OCI-LY1 (cell line): ENCODE data around the gene RAB40C.

Experiments
- EZH2 ChIP-seq: fragments of 200-600 bp; sonication (generic), shearing (Covaris generic); IDR thresholded peaks from 2 replicates; pipeline ENCODE4 v1.8.0; 2017; ENCODE audit warnings: borderline replicate concordance, mixed run types, mild to moderate bottlenecking, antibody characterized with exemption, low read length, moderate library complexity, mixed read lengths
- TF ChIP-seq, protein P1 (sequence below): fragments of 200-600 bp; sonication (generic), shearing (Covaris generic); IDR thresholded peaks from 2 replicates; pipeline ENCODE4 v1.5.1; 2017; ENCODE audit warnings: mild to moderate bottlenecking, antibody characterized with exemption, low read length, moderate library complexity, mixed read lengths

DNA sequence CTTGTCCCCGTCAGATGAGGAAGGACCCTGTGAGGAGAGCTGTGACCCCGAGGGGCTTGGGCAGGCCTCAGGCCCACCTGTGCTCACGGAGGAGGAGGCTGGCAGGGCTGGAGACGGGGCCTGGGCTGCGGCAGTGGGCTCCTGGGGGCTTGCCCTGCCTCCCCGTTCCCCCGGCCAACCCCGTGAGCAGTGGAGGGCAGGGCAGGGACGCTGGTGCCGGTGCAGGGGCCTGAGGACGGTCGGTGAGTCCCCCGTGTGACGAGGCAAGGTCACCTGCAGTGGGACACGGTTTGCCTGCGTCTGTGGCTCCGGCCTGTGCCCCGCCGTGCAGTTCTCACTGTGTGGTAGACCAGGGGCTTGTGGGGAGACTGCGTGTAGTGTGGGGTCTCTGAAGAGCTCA lies 69.8 kb downstream of the RAB40C start:
- TF ChIP-seq, protein P1, sequence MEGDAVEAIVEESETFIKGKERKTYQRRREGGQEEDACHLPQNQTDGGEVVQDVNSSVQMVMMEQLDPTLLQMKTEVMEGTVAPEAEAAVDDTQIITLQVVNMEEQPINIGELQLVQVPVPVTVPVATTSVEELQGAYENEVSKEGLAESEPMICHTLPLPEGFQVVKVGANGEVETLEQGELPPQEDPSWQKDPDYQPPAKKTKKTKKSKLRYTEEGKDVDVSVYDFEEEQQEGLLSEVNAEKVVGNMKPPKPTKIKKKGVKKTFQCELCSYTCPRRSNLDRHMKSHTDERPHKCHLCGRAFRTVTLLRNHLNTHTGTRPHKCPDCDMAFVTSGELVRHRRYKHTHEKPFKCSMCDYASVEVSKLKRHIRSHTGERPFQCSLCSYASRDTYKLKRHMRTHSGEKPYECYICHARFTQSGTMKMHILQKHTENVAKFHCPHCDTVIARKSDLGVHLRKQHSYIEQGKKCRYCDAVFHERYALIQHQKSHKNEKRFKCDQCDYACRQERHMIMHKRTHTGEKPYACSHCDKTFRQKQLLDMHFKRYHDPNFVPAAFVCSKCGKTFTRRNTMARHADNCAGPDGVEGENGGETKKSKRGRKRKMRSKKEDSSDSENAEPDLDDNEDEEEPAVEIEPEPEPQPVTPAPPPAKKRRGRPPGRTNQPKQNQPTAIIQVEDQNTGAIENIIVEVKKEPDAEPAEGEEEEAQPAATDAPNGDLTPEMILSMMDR, result no peak
- no peak for TF ChIP-seq EZH2
